GM12874 (cell line): Measurements from ENCODE around the gene KLHL1.
A peak's percentile ranks its signal among the peaks of the same experiment; 100 is the strongest.

ENCODE experiments used
- CTCF ChIP-seq: IDR thresholded peaks from 2 replicates; pipeline ENCODE4 v1.5.1; 2011; ENCODE audit warnings: low read depth, mild to moderate bottlenecking, control low read depth, low read length, moderate library complexity; ENCODE audit not compliant: insufficient read depth

KLHL1 gene

GRCh38 chr13:69872321-69873047 lies 235.8 kb downstream of the KLHL1 start:
- no peak for TF ChIP-seq CTCF

GRCh38 chr13:69866555-69866954 lies 241.7 kb downstream of the KLHL1 start:
- TF ChIP-seq CTCF, result no peak

GRCh38 chr13:69857183-69857821 lies 250.9 kb downstream of the KLHL1 start:
- peak; percentile 33; the same call in 1 of the 2 replicates for TF ChIP-seq CTCF

GRCh38 chr13:69856331-69856730 lies 251.9 kb downstream of the KLHL1 start:
- no peak for TF ChIP-seq CTCF

GRCh38 chr13:69828527-69828926 lies 279.7 kb downstream of the KLHL1 start:
- TF ChIP-seq CTCF, result no peak

- no peak for TF ChIP-seq CTCF
Measured at GRCh38 chr13:69820180-69820579, 288.1 kb downstream of the KLHL1 start.

GRCh38 chr13:69817333-69817869 lies 290.9 kb downstream of the KLHL1 start:
- no peak for TF ChIP-seq CTCF
